ENCODE results near the gene ING1.
"Not testable (repeated sequence)": the region's sequence is repeated elsewhere in the genome, so short reads cannot be mapped to it uniquely, and the experiment has no call there.

The ING1 gene

GRCh38 chr13:110715395-110716246 lies 2.1 kb downstream of the ING1 start:
- peak; percentile 95 for DNase-seq

- no peak for DNase-seq
Observed at GRCh38 chr13:110716247-110716515, 2.7 kb downstream of the ING1 start.

- no peak for DNase-seq
Observed at GRCh38 chr13:110719036-110719710, 5.7 kb downstream of the ING1 start.

- no peak for DNase-seq
Observed at GRCh38 chr13:110722971-110723370, 9.5 kb downstream of the ING1 start.

- no peak for DNase-seq
Observed at GRCh38 chr13:110723598-110723997, 10.1 kb downstream of the ING1 start.

- not testable (repeated sequence) for DNase-seq
Observed at GRCh38 chr13:110726153-110726552, 12.7 kb downstream of the ING1 start.

- DNase-seq = no peak
Observed at GRCh38 chr13:110726726-110727125, 13.2 kb downstream of the ING1 start.

GRCh38 chr13:110731072-110731471 lies 17.6 kb downstream of the ING1 start:
- DNase-seq = no peak

GRCh38 chr13:110734561-110734960 lies 21.1 kb downstream of the ING1 start:
- no peak for DNase-seq

GRCh38 chr13:110737555-110737954 lies 24.1 kb downstream of the ING1 start:
- DNase-seq = no peak

GRCh38 chr13:110743687-110744086 lies 30.2 kb downstream of the ING1 start:
- DNase-seq = no peak

GRCh38 chr13:110746438-110746837 lies 32.9 kb downstream of the ING1 start:
- no peak for DNase-seq

GRCh38 chr13:110748271-110748670 lies 34.8 kb downstream of the ING1 start:
- no peak for DNase-seq

- no peak for DNase-seq
Observed at GRCh38 chr13:110756219-110756631, 42.7 kb downstream of the ING1 start.

GRCh38 chr13:110757296-110757695 lies 43.8 kb downstream of the ING1 start:
- no peak for DNase-seq

GRCh38 chr13:110758195-110758805 lies 44.8 kb downstream of the ING1 start:
- DNase-seq = no peak

- no peak for DNase-seq
Observed at GRCh38 chr13:110759710-110760109, 46.2 kb downstream of the ING1 start.

- no peak for DNase-seq
Observed at GRCh38 chr13:110760611-110761010, 47.1 kb downstream of the ING1 start.

GRCh38 chr13:110766671-110767430 lies 53.4 kb downstream of the ING1 start:
- no peak for DNase-seq

GRCh38 chr13:110767476-110767875 lies 54.0 kb downstream of the ING1 start:
- no peak for DNase-seq

- DNase-seq = no peak
Observed at GRCh38 chr13:110769097-110769496, 55.6 kb downstream of the ING1 start.

GRCh38 chr13:110770678-110771077 lies 57.2 kb downstream of the ING1 start:
- no peak for DNase-seq

GRCh38 chr13:110771194-110771593 lies 57.7 kb downstream of the ING1 start:
- no peak for DNase-seq
